NT2/D1 (cell line): ENCODE results near the gene INHBE.

Source experiments
- SUZ12 ChIP-seq: IDR thresholded peaks from 2 replicates; pipeline ENCODE4 v1.6.1; 2011; ENCODE audit not compliant: insufficient read length, insufficient read depth; ENCODE audit errors: extremely low read depth
- YY1 ChIP-seq: IDR thresholded peaks from 2 replicates; pipeline ENCODE4 v1.6.1; 2011; ENCODE audit not compliant: insufficient read length, insufficient read depth
- ZNF274 ChIP-seq: IDR thresholded peaks from 2 replicates; pipeline ENCODE4 v1.6.1; 2011; ENCODE audit warnings: mild to moderate bottlenecking, low read depth, low read length

DNA sequence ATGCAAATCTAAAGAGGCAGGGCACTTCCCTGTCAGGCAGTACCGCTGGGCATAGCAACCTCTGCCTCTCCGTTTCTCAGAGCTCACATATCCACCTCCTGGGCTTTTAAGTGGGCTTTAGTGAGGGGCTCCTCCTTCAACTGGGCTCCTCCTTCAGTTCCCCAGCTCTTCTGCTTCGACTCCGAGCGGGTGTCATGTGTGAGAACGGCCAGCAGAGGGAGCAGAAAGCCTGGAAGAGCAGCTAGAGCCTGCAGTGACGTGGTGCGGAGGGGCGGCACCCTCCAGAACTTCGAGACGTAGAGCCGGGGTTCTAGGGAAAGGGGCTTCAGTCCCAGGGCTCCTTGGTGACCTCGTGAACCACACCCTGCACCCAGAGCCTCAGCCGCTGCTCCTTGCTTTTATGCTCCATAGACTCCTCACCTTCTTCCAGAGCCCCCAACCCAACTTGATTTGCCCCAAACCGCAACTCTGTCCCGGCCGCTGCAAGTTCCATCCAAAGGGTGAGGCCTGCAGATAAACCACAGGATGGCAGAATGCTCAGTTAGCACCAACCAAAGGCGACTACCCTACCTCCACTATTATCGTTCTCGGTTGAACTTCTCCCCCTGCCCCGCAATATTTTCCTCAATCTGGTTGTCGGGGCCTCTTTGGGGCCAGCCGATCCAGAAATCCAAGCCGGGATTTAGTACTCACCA is 4.1 kb downstream of the INHBE start:
- TF ChIP-seq ZNF274, result no peak
- TF ChIP-seq YY1, result no peak
- no peak for TF ChIP-seq SUZ12
